Measurements from ENCODE around the gene SNX20.

GRCh38 chr16:50718061-50718760, 37.1 kb upstream of the SNX20 start:
- TF ChIP-seq, protein P1, sequence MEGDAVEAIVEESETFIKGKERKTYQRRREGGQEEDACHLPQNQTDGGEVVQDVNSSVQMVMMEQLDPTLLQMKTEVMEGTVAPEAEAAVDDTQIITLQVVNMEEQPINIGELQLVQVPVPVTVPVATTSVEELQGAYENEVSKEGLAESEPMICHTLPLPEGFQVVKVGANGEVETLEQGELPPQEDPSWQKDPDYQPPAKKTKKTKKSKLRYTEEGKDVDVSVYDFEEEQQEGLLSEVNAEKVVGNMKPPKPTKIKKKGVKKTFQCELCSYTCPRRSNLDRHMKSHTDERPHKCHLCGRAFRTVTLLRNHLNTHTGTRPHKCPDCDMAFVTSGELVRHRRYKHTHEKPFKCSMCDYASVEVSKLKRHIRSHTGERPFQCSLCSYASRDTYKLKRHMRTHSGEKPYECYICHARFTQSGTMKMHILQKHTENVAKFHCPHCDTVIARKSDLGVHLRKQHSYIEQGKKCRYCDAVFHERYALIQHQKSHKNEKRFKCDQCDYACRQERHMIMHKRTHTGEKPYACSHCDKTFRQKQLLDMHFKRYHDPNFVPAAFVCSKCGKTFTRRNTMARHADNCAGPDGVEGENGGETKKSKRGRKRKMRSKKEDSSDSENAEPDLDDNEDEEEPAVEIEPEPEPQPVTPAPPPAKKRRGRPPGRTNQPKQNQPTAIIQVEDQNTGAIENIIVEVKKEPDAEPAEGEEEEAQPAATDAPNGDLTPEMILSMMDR (IDR thresholded peaks at IDR 0.05; ENCODE audit: low read depth, low read length), result no peak
- no peak for TF ChIP-seq POLR2A (IDR thresholded peaks at IDR 0.05; ENCODE audit: extremely low read depth, insufficient read length)
- TF ChIP-seq, protein P2, sequence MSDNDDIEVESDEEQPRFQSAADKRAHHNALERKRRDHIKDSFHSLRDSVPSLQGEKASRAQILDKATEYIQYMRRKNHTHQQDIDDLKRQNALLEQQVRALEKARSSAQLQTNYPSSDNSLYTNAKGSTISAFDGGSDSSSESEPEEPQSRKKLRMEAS (IDR thresholded peaks at IDR 0.05; ENCODE audit: low read depth, low read length), result no peak

Data from NB4 (cell line).